ENCODE measurements around the gene EME1.
"Not testable (repeated sequence)": the region's sequence is repeated elsewhere in the genome, so short reads cannot be mapped to it uniquely, and the experiment has no call there.

EME1 gene

GRCh38 chr17:50412188-50412732 lies 39.2 kb downstream of the EME1 start:
- H3K4me3 ChIP-seq (ENCODE audit: low read depth, low read length): no peak overlapping the region
- DNase-seq (ENCODE audit: low read depth, low spot score): no peak
- CTCF ChIA-PET: interaction anchor here (12.8 kb wide), 1 partner anchor 15 kb away, joined by 102 read pairs; the partner anchor contains the start of gene LRRC59
- POLR2A ChIA-PET: no interaction called here
- TF ChIP-seq CTCF (IDR thresholded peaks at IDR 0.05; ENCODE audit: insufficient read depth, low read length, missing control alignments): no peak

GRCh38 chr17:50414808-50415207 lies 41.8 kb downstream of the EME1 start:
- CTCF ChIA-PET: interaction anchor here (12.8 kb wide), 1 partner anchor 17 kb away, joined by 102 read pairs; the partner anchor contains the start of gene LRRC59
- no peak for DNase-seq (ENCODE audit: low read depth, low spot score)
- H3K4me3 ChIP-seq (ENCODE audit: low read depth, low read length): no peak overlapping the region
- POLR2A ChIA-PET: no interaction called here
- TF ChIP-seq CTCF (IDR thresholded peaks at IDR 0.05; ENCODE audit: insufficient read depth, low read length, missing control alignments): no peak

- POLR2A ChIA-PET; DNase-seq (ENCODE audit: low read depth, low spot score): not testable (repeated sequence)
- CTCF ChIA-PET: interaction anchor here (6.9 kb wide), 1 partner anchor 23 kb away, joined by 51 read pairs; the partner anchor contains the start of gene LRRC59
These were observed 46.5 kb downstream of the EME1 start for GRCh38 chr17:50419577-50419976.

GRCh38 chr17:50420419-50421112 lies 47.5 kb downstream of the EME1 start:
- TF ChIP-seq CTCF (IDR thresholded peaks at IDR 0.05; ENCODE audit: insufficient read depth, low read length, missing control alignments): no peak
- H3K4me3 ChIP-seq (ENCODE audit: low read depth, low read length): no peak overlapping the region
- DNase-seq (ENCODE audit: low read depth, low spot score): no peak
- ChIA-PET CTCF (interaction anchor here (6.9 kb wide), 1 partner anchor 24 kb away, joined by 51 read pairs; the partner anchor contains the start of gene LRRC59), POLR2A (interaction anchor here (0.8 kb wide), 1 partner anchor 24 kb away, joined by 3 read pairs; no protein-coding TSS in a partner anchor)

More at GRCh38 chr17:50419577-50419976, 46.5 kb downstream of the EME1 start:
- not testable (repeated sequence) for H3K4me3 ChIP-seq (ENCODE audit: low read depth, low read length)

GRCh38 chr17:50421308-50422051 lies 48.5 kb downstream of the EME1 start:
- DNase-seq (ENCODE audit: low read depth, low spot score): no peak
- POLR2A ChIA-PET: interaction anchor here (0.8 kb wide), 1 partner anchor 25 kb away, joined by 3 read pairs; no protein-coding TSS in a partner anchor
- H3K4me3 ChIP-seq (ENCODE audit: low read depth, low read length): peak overlapping the region; percentile 18; the same call in 1 of the 2 replicates
- no peak for TF ChIP-seq CTCF (IDR thresholded peaks at IDR 0.05; ENCODE audit: insufficient read depth, low read length, missing control alignments)
- CTCF ChIA-PET: interaction anchor here (0.7 to 6.9 kb wide), 2 partner anchors 16 to 25 kb away, joined by 3 to 51 read pairs; partner anchors contain the start of gene LRRC59

GRCh38 chr17:50422738-50423137 lies 49.7 kb downstream of the EME1 start:
- DNase-seq (ENCODE audit: low read depth, low spot score): no peak
- ChIA-PET CTCF (interaction anchor here (6.9 kb wide), 1 partner anchor 26 kb away, joined by 51 read pairs; the partner anchor contains the start of gene LRRC59), POLR2A (no interaction called here)
- TF ChIP-seq CTCF (IDR thresholded peaks at IDR 0.05; ENCODE audit: insufficient read depth, low read length, missing control alignments): no peak
- no peak overlapping the region for H3K4me3 ChIP-seq (ENCODE audit: low read depth, low read length)

Data from AG04449 (cell line).